Sciatic nerve (tissue), 2 donors: ENCODE measurements around the gene NHSL1. TPM values are rescaled to one million over a fixed set of nuclear protein-coding genes. Genes with fewer than 3 reads are reported as not detected.
"Not testable (repeated sequence)": the region's sequence is repeated elsewhere in the genome, so short reads cannot be mapped to it uniquely, and the experiment has no call there.

Experiments
- ATAC-seq: fragments of 200-7000 bp; cut with Tn5 transposase; one replicate; pipeline ENCODE4 v1.9.1; 2020; ENCODE audit warnings: mild to moderate bottlenecking, moderate library complexity
- DNase-seq: peaks from one replicate; pipeline ENCODE4 v3.0.0-alpha.2; 2020; ENCODE audit warnings: low spot score
- intact Hi-C: fragments of 100-400 bp; cut with DNase I; formaldehyde crosslinking; loops from one replicate; pipeline ENCODE4 v1.14.2; 2022
- total RNA-seq: library from RNA; stranded (reverse); fragmentation: NEBNext Ultra II Directional; extraction: Animal tissue kit (Norgen Biotek cat#: 25700); gene quantifications from one replicate; pipeline ENCODE4 v1.2.1, GENCODE V29; 2021
- donor health status: DM: no; HTN: no; CAD: no.
- donor health status: DM: no; HTN: no; CAD: no.

Gene NHSL1
- total RNA-seq, 1 donor from 2014 or later: 18.5 TPM

DNA sequence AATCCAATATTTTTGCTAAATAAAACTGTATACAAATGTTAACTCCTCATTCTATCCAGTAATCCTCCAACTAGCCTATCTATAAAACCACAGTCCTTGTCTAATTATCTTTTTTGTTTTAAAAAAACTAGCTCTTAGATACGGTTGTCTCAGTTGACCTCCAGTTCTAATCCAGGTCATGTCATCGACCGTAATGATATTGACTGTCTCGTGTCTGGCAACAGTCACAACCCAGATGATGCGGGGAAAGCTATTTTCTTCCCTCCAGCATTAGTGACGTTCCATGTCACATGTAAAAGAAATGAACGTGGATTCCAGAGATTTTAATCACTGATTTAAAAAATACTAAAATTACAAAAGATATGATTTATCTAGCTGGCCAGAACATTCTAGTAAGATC lies 59.7 kb downstream of the NHSL1 start:
- ATAC-seq: no peak
- intact Hi-C loops: no loop called here
- DNase-seq: no peak

- no peak for DNase-seq
- intact Hi-C loops: loop anchor here (5.0 kb wide), 1 partner anchor 152 kb away; no protein-coding TSS in a partner anchor
- ATAC-seq: peak; percentile 33
Observed at GRCh38 chr6:138434925-138435324, 64.4 kb downstream of the NHSL1 start.

- intact Hi-C loops: loop anchor here (5.0 kb wide), 1 partner anchor 153 kb away; no protein-coding TSS in a partner anchor
- ATAC-seq: no peak
- no peak for DNase-seq
Observed at GRCh38 chr6:138434096-138434495, 65.2 kb downstream of the NHSL1 start.

- intact Hi-C loops: loop anchor here (5.0 kb wide), 1 partner anchor 155 kb away; no protein-coding TSS in a partner anchor
- no peak for ATAC-seq
- no peak for DNase-seq
Observed at GRCh38 chr6:138432063-138432356, 67.3 kb downstream of the NHSL1 start.

GRCh38 chr6:138431256-138432062 lies 67.8 kb downstream of the NHSL1 start:
- no peak for DNase-seq
- intact Hi-C loops: loop anchor here (5.0 kb wide), 1 partner anchor 156 kb away; no protein-coding TSS in a partner anchor
- ATAC-seq: no peak

DNA sequence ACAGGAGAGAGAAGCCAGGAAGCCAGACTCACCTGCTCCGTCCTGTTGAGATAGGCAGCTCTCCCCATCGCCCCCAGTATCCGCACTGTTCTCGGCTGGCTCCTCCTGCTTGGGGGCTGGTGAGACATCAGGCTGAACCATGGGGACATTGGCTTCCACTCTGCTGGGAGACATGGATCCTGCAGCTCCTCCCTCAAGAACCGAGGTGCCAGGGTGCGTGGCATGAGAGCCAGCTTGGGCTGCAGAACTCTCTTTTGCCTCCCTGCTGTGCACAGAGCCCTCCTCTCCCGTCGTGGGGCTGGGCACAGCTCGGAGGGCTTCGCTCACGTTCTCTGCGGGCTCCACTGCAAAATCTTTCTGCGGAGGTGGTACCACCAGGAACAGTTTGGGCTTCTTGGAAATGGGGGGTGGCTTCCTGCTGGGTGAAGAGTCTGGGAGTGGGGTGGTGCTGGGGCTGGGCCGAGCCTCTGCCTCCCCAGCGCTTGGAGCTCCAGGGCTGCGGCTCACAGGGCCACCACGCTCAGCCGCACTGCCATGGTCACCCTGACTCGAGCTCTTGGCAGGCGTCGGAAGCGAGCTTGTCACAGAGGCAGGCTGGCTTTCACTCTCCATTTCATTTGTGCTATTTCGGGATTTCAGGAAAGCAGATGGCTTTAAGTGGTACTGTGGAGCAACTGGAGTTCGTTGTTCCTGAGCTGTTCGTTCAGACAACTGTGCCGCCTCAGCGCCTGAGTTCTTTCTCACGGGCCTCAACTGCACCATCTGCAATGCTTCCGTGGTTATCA lies 68.7 kb downstream of the NHSL1 start:
- peak; percentile 4 for ATAC-seq
- intact Hi-C loops: loop anchor here (5.0 kb wide), 1 partner anchor 157 kb away; no protein-coding TSS in a partner anchor
- DNase-seq: no peak

DNA sequence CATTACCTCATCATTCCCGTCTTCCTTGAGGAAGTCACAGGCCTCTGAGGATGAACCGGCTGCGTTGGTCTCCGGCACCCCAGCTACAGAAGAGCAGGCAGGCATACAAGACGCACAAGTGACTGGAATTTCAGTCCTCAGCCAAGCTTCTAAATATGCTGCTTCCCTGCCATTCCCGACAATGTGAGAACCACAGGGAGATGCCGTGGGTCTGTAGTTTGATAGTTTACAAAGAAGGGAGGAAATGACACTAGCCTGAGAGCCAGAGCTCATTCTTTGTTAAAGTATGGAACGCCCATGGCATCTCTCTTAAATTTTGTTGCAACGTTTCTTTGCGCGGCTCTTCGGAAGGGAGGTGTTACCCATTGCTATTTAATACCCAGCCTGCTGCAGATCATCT lies 69.5 kb downstream of the NHSL1 start:
- ATAC-seq (no peak), DNase-seq (no peak)
- intact Hi-C loops: loop anchor here (5.0 kb wide), 1 partner anchor 158 kb away; no protein-coding TSS in a partner anchor

DNA sequence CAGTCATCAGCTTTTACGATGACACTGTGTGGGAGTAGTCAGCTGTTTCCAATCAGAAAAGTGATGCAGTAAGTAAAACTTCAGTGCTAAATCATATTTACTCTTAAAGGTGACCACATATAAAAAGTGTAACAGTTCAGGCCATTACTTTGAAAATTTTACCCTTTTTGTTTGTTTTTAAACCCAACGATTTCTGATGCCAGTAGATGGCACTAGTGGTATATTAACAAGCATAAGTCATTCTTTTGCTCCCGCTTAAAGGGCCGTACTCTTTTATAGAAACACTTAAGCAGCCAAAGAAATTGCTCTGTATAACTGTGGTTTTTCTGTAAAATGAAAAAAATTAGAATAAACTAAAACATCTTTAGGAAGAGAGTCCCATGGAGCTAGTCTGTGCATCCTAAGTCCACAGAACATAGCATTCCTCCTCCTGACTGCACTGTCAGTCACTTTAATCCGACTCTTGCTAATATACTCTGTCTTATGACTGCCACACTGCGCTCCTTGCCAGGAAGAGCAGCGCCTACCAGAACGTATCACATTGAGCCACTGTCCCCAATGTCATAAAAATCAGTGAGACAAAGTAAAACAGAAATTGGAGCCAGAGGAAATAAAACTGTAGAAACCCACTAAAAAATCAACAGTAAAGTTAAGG lies 70.2 kb downstream of the NHSL1 start:
- intact Hi-C loops: no loop called here
- no peak for DNase-seq
- peak; percentile 67 for ATAC-seq

GRCh38 chr6:138427701-138428100 lies 71.6 kb downstream of the NHSL1 start:
- no peak for ATAC-seq
- intact Hi-C loops: no loop called here

DNA sequence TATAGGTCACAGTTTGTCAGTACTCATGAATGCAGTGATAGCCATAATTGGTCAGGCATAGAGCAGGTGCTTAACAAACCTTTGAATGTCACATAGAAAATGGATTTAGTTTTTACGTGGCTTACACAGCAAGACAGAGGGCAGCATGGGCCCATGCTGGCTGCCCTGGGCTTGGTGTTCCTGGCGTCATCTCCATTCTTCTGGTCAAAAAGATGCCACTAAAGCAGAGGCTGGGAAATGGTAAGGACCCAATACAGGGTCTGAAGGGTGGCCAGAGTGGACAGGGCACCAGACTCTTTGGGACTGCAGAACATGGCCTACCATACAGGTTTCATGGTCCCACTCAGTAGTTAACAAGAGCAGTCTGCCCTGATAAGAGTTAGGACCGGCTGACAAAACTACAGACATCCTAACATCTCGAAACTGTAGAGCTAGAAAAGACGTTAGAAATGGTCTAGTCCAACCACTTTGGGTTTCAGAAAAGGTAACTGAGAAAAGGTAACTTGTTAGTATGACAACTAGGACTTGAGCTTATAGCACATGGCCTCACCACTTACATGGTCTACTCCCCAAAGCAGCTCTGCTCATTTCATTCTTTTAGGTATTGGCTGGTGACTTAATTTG lies 72.7 kb downstream of the NHSL1 start:
- DNase-seq: no peak
- no peak for ATAC-seq
- intact Hi-C loops: no loop called here

More at GRCh38 chr6:138427701-138428100, 71.6 kb downstream of the NHSL1 start:
- DNase-seq: no peak

- ATAC-seq, DNase-seq, intact Hi-C loops: not testable (repeated sequence)
Observed at GRCh38 chr6:138425256-138425655, 74.0 kb downstream of the NHSL1 start.

DNA sequence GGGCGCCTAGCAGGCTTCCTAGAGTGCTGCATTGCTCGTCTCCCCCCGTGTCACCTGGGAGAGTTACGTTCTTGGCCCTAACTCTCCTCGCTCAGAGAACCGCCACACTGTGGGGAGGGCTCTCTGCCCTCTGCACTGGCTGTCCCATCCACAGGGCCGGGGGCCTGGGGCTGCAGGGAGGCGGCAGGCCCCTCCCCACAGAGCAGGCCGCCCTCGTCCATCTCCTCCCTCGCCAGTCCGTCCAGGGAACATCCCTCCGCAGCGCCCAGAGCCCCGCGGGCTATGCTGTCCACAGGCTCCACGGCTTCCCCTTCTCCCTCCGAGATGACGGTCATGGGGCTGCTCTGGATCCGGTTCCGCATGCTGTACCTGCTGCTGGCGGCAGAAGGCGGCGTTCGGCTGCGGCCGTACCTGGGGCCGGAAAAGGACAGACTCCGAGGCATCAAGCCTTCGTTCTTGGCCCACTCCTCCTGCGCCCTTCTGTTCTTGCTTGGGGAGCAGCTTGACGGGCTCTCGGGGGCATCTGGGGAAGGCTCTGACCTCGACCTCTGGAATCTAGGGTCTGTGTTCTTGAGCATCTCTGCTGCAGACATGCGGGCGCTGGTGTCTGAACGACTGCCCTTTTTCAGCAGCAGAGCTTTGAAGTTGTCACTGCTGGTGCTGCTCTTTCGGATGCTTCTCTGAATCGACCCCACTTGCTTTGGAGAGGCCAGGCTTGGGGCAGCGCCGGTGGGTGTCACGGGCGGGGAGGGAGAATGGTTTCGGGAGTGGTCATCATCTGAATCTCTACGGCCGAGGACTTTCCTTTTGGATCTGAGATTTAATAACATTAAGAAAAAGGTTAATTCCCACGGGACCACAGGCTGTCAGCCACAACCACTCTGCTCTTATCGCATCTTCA lies 75.0 kb downstream of the NHSL1 start:
- peak; percentile 18 for ATAC-seq
- intact Hi-C loops: no loop called here

DNA sequence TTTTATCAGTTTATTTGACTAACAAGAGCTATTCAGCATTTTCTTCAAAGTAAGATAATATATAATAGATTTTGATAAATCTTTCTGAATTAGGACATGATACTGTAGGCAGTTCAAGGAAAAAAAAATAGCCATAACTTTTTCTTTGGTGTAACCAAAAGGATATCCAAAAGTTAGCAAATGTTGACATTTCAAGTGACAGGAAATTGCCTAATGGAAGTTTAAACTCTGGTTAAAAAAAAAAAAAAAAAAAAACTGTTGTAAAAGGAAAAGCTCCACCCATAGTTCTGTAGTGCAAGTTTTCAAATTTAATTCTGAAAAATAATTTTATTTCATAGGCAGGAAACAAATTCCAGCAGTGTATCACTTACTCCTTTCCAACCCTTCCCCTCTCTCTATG lies 76.4 kb downstream of the NHSL1 start:
- DNase-seq (no peak), ATAC-seq (no peak)
- intact Hi-C loops: no loop called here

More for the DNA sequence above, 75.0 kb downstream of the NHSL1 start:
- DNase-seq: no peak

DNA sequence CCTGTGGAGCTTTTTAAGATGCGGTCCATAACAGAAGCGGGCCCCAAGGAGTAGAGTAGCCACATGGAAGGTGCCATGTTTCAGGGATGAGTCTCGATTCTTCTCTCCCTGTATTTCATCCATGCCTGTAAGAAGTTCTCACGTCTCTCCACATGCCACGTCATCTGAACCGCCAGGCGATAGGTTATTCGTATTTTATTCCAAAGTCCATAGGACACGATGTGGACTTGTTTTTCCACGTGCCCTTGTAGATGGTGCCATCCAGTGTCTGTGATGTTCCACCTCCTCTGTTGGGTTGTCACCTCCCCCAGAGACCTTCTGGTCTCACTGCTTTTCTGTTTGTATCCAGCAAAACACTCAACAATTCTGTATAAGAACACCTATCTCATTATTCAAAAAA lies 77.7 kb downstream of the NHSL1 start:
- ATAC-seq: no peak
- no peak for DNase-seq
- intact Hi-C loops: no loop called here

DNA sequence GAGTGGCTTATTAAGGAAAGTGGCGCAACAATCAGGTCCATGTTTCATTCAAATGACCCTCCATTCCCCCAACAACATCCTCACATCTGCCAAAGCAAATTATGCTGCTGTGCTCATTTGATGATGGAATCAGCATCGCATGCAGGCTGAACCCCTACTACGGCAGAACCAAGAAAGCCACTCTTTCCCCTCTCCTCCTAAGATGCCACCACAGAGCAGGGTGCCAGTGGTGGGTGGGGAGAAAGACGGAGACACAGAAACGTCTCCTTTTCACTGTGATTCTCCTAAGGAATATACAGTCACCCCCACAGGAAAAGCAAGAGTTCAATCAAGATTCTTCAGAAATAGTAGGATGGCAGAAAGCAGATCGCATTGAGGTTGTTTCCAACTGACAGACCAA lies 78.2 kb downstream of the NHSL1 start:
- ATAC-seq: no peak
- intact Hi-C loops: no loop called here
- DNase-seq: no peak

DNA sequence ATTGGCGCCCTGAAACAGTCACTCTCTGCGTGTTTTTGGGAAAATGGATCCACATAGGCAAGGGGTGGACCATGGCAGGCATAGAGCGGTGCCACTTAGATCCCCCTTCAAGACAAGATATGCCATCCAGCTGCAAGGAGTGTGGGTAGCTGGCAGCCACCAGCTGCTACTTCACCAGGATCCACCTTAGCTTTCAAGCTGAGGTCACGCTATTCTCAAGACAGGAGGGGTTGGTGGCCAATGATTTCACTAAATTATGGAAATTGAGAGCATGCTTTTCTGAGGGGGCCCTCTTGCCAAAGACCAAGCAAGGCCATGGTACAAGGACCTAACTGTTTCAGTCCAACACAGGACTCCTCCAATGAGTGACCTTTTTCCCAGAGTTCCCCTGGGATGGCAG lies 78.9 kb downstream of the NHSL1 start:
- intact Hi-C loops: no loop called here
- ATAC-seq (no peak), DNase-seq (no peak)

GRCh38 chr6:138419766-138420165 lies 79.5 kb downstream of the NHSL1 start:
- DNase-seq (no peak), ATAC-seq (no peak)
- intact Hi-C loops: no loop called here

DNA sequence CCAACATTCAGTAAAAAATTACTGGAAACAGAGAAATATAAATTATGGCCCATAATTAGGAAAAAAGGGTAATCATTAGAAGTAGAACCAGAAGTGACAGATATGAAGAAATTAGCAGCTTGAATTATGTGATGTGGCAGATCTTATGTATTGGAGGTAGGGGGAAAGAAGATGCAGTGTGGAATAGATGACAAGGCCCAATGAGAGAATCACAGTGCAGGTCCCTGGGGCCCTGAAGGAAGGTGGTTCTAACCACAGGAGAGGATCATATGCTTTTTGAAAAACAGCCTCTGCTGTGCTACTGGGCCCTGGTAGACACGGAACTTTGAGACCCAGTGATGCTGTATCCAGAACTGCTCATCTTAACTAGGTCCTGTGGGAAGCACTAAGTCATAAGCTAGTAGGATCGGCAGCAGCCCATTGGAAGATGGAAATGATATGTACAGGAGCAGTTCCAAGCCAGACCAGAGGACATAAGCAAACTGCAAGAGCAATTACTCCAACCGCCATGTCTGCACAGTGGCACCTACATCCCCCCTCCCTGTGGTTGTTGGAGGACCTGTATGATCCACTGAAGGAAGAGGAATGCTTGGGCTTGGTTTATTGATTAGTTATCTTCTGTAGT lies 81.1 kb downstream of the NHSL1 start:
- intact Hi-C loops: no loop called here
- DNase-seq (no peak), ATAC-seq (no peak)
